ENCODE results near the gene KIAA0319L.
"Not testable (repeated sequence)": the region's sequence is repeated elsewhere in the genome, so short reads cannot be mapped to it uniquely, and the experiment has no call there.

Gene KIAA0319L

GRCh38 chr1:35490250-35490649, 67.0 kb downstream of the KIAA0319L start:
- no peak for DNase-seq (ENCODE audit: low read depth in 2 of 2)

- no peak for DNase-seq (ENCODE audit: low read depth in 2 of 2)
Observed at GRCh38 chr1:35488336-35488735, 68.9 kb downstream of the KIAA0319L start.

- no peak for DNase-seq (ENCODE audit: low read depth in 2 of 2)
Observed at GRCh38 chr1:35486858-35487408, 70.3 kb downstream of the KIAA0319L start.

GRCh38 chr1:35481229-35481628, 76.0 kb downstream of the KIAA0319L start:
- no peak for DNase-seq (ENCODE audit: low read depth in 2 of 2)

GRCh38 chr1:35477870-35478269, 79.3 kb downstream of the KIAA0319L start:
- no peak for DNase-seq (ENCODE audit: low read depth in 2 of 2)

GRCh38 chr1:35475856-35476674, 81.1 kb downstream of the KIAA0319L start:
- no peak for DNase-seq (ENCODE audit: low read depth in 2 of 2)

- DNase-seq (ENCODE audit: low read depth in 2 of 2), result no peak
Observed at GRCh38 chr1:35475356-35475755, 81.8 kb downstream of the KIAA0319L start.

- DNase-seq (ENCODE audit: low read depth in 2 of 2), result not testable (repeated sequence)
Observed at GRCh38 chr1:35473216-35473615, 84.0 kb downstream of the KIAA0319L start.

- no peak for DNase-seq (ENCODE audit: low read depth in 2 of 2)
Observed at GRCh38 chr1:35470977-35471613, 86.1 kb downstream of the KIAA0319L start.

- no peak for DNase-seq (ENCODE audit: low read depth in 2 of 2)
Observed at GRCh38 chr1:35466120-35466519, 91.1 kb downstream of the KIAA0319L start.

GRCh38 chr1:35463749-35464148, 93.5 kb downstream of the KIAA0319L start:
- DNase-seq (ENCODE audit: low read depth in 2 of 2), result not testable (repeated sequence)

GRCh38 chr1:35463232-35463631, 94.0 kb downstream of the KIAA0319L start:
- no peak for DNase-seq (ENCODE audit: low read depth in 2 of 2)

- no peak for DNase-seq (ENCODE audit: low read depth in 2 of 2)
Observed at GRCh38 chr1:35461966-35462651, 95.1 kb downstream of the KIAA0319L start.

GRCh38 chr1:35460796-35461195, 96.4 kb downstream of the KIAA0319L start:
- DNase-seq (ENCODE audit: low read depth in 2 of 2), result no peak

GRCh38 chr1:35454616-35455015, 102.6 kb downstream of the KIAA0319L start:
- DNase-seq (ENCODE audit: low read depth in 2 of 2), result no peak

- no peak for DNase-seq (ENCODE audit: low read depth in 2 of 2)
Observed at GRCh38 chr1:35454176-35454575, 103.0 kb downstream of the KIAA0319L start.

GRCh38 chr1:35453031-35453430, 104.2 kb downstream of the KIAA0319L start:
- DNase-seq (ENCODE audit: low read depth in 2 of 2), result no peak

GRCh38 chr1:35452106-35452774, 105.0 kb downstream of the KIAA0319L start:
- DNase-seq (ENCODE audit: low read depth in 2 of 2), result no peak

GRCh38 chr1:35451125-35451528, 106.1 kb downstream of the KIAA0319L start:
- DNase-seq (ENCODE audit: low read depth in 2 of 2), result peak; percentile 52 to 60

GRCh38 chr1:35449334-35450008, 107.7 kb downstream of the KIAA0319L start:
- DNase-seq (ENCODE audit: low read depth in 2 of 2), result no peak

GRCh38 chr1:35448344-35448801, 108.8 kb downstream of the KIAA0319L start:
- no peak for DNase-seq (ENCODE audit: low read depth in 2 of 2)
